ENCODE measurements around the gene DSCAML1.

Gene DSCAML1

DNA sequence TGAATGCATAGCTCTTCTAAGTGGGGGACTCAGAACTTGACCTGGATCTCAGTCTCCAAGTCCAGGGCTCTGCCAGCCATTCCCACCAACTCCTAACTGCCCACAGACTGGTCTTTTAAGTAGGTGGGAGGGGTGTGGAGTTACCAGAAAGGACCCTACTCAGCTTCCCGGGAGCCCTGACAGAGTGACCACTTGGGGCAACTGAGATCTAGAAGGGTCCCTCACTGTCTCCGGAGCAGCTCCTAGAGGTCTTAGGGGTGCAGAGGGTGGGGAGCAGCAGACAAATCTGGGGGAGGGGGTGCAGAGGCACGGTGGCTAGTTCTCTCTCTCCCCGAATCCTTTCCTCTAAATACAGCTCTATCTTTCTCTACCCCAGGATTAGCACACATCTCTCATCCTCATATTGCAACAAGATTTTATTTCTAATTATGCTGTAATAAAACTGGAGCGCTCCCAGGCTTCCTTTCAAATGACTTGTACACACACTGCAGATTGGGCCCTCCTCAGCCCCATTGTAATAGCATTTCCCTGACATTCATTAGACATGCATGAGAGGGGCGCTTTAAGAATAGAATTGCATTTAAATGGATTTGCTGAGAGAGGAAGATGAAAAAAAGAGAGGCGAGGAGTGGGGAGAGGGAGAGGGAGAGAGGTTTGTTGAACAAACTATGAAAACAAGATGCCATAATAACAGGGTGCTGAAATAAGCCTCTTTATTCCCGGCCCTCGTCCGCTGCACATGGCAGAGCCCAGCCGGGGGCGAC lies 250.4 kb downstream of the DSCAML1 start:
- TF ChIP-seq, protein P1, sequence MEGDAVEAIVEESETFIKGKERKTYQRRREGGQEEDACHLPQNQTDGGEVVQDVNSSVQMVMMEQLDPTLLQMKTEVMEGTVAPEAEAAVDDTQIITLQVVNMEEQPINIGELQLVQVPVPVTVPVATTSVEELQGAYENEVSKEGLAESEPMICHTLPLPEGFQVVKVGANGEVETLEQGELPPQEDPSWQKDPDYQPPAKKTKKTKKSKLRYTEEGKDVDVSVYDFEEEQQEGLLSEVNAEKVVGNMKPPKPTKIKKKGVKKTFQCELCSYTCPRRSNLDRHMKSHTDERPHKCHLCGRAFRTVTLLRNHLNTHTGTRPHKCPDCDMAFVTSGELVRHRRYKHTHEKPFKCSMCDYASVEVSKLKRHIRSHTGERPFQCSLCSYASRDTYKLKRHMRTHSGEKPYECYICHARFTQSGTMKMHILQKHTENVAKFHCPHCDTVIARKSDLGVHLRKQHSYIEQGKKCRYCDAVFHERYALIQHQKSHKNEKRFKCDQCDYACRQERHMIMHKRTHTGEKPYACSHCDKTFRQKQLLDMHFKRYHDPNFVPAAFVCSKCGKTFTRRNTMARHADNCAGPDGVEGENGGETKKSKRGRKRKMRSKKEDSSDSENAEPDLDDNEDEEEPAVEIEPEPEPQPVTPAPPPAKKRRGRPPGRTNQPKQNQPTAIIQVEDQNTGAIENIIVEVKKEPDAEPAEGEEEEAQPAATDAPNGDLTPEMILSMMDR (IDR thresholded peaks at IDR 0.05; ENCODE audit: low read depth, low read length, missing control alignments) = no peak
- no peak overlapping the region for H3K4me3 ChIP-seq (replicated peaks; ENCODE audit: low read depth, low read length)
- DNase-seq (ENCODE audit: extremely low read depth, low read depth) = no peak

DNA sequence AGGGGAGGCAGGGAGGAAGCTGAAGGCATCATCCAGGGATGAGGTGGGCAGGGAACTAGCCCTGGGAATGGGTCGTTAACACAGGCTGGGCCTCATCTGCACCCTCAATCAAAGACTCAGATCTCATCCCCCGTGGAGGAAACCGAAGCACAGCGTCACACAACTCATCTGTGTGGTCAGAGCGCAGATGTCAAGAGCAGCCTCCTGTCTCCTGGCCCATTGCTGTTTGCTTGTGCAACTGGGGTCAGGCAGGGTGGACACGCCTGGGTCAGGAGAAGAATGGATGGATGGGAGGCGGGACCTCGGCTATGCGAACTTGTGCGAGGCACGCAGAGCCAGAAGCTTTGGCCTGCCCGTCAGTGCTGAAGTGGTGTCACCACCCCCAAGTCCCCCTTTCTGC lies 251.3 kb downstream of the DSCAML1 start:
- DNase-seq (ENCODE audit: extremely low read depth, low read depth) = no peak
- TF ChIP-seq, protein P1 (IDR thresholded peaks at IDR 0.05; ENCODE audit: low read depth, low read length, missing control alignments) = no peak
- H3K4me3 ChIP-seq (replicated peaks; ENCODE audit: low read depth, low read length) = no peak overlapping the region

DNA sequence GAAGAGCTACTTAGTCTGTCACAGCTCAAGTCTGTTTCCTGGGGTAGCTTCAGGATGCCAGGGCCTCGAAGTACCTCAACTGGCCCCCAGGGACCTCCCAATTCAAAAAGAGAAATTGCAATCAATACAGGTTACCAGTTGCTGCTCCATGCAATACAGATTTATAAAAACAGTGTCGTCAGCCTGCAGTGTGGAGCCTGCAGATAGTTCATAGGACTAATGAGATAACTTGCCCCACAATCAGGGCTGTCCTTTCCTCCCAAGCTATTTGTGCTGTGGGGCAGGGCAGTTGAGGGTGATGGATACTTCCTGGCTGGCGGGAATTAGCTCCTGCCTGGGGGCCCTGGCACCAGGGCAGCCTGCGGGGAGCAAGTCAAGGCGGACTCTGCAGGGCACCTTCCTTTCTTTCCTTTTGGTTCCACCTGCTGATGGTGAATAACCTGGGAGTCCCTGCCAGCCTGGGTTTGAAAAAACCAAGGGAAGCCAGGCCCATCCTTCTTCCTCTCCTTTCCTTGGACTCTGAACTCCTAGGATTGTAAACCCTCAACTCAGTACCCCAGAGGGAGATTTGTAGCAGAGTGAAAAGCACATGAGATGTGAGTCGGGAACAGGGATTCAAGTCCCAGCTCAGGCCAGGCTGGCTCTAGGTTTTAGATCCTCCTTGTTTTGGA lies 252.8 kb downstream of the DSCAML1 start:
- DNase-seq (ENCODE audit: extremely low read depth, low read depth) = no peak
- TF ChIP-seq, protein P1 (IDR thresholded peaks at IDR 0.05; ENCODE audit: low read depth, low read length, missing control alignments) = no peak
- no peak overlapping the region for H3K4me3 ChIP-seq (replicated peaks; ENCODE audit: low read depth, low read length)

DNA sequence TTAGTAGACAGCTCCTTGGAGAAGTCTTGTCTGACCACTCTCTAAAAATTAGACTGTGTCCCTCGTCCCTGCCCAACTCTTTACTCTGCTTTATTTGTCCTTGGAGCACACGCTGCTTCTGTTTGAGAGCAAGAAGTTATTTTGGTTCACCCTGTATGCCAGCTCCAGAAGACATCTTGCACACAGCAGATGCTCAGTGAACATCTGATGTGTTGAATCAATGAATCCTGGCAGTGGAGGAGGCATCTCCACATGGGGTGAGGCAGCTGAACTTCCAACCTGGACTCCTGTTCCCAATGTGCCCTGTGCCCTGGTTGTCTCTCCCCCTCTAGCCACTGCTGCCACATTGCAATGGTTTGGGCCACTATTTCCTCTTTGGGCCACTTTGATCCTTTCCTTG lies 255.8 kb downstream of the DSCAML1 start:
- no peak overlapping the region for H3K4me3 ChIP-seq (replicated peaks; ENCODE audit: low read depth, low read length)
- TF ChIP-seq, protein P1 (IDR thresholded peaks at IDR 0.05; ENCODE audit: low read depth, low read length, missing control alignments) = no peak
- no peak for DNase-seq (ENCODE audit: extremely low read depth, low read depth)

DNA sequence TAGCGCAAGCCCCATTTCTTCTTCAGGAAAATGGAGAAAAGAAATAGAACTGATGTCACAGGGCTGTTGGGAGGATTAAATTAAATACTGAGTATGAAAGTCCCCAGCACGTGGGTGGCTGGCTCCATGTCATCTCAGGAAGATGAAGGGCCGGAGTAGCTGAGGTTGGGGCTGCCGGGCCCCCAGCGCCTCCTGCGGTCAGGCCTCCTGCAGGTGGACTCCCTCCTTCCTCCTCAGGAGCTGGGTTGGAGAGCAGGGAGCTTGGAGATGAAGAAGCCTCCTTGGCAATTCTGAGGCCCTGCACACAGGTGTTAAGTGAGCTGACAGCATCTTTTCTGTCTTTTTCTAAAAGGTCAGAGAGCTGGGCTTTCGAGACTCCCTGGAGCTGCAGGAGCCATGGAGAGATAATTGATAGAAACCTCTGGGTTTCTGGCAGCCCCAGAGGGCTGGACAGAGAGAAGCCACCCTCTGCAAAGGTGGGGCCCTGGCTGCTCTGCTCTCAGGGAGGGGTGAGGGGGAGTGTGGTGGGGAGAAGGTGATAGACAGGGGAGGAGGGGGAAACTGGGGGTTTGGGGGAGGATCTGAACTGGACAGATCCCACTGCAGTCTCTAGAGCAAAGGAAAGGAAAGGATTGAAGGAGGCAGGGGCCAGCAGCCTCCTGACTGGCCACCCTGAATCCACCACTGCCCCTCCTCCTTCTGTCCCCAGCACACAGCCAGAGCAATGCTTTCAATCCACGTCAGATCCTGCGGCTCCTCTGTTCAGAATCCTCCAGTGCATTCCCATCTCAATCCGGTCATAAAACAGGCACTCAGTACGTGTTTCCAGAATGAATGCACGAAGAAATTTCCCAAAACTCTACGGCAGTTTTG lies 258.5 kb downstream of the DSCAML1 start:
- TF ChIP-seq, protein P1 (IDR thresholded peaks at IDR 0.05; ENCODE audit: low read depth, low read length, missing control alignments) = no peak
- no peak for DNase-seq (ENCODE audit: extremely low read depth, low read depth)
- H3K4me3 ChIP-seq (replicated peaks; ENCODE audit: low read depth, low read length) = no peak overlapping the region

DNA sequence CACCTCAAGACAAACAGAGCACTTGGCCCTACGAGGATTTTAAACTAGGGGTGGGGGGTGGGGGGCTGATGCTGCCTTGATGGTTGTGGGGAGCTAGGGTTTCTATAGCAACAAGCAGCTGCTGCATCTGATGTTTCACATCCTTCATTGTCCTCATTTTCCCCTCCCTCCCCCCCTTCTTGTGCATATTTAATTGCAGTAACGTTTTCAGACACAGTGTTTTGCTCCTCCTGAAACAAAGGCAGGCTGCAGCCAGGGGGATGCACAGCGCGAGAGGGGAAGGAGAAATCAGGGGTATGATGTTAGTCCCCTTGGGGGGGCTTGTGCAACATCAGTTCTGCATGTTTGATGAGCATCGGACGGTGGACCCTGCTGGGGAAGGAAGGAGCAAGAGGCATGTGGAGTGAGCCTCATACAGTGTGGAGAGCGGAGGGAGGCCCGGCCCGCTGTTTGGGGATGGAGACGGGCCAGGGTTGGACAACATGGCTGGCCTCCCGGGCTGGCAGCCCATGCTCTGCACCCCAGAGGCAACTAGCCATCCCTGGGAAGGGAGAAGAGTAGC lies 261.1 kb downstream of the DSCAML1 start:
- no peak for DNase-seq (ENCODE audit: extremely low read depth, low read depth)

More for the DNA sequence above, 261.1 kb downstream of the DSCAML1 start:
- H3K4me3 ChIP-seq (replicated peaks; ENCODE audit: low read depth, low read length) = no peak overlapping the region
- TF ChIP-seq, protein P1 (IDR thresholded peaks at IDR 0.05; ENCODE audit: low read depth, low read length, missing control alignments) = no peak
